ENCODE data around the gene HHATL.

HHATL gene

GRCh38 chr3:42735615-42736014, 33.0 kb upstream of the HHATL start:
- ChIA-PET CTCF (no interaction called here), POLR2A (no interaction called here)
- TF ChIP-seq BHLHE40 (IDR thresholded peaks at IDR 0.05; ENCODE audit: borderline replicate concordance): no peak
- no peak for DNase-seq (ENCODE audit: extremely low spot score)

GRCh38 chr3:42735019-42735418, 32.4 kb upstream of the HHATL start:
- CTCF ChIA-PET: no interaction called here
- no peak for DNase-seq (ENCODE audit: extremely low spot score)
- TF ChIP-seq BHLHE40 (IDR thresholded peaks at IDR 0.05; ENCODE audit: borderline replicate concordance) (no peak), FOXK2 (IDR thresholded peaks at IDR 0.05) (no peak), SP1 (IDR thresholded peaks at IDR 0.05) (no peak), NFRKB (IDR thresholded peaks at IDR 0.05) (no peak), SUZ12 (IDR thresholded peaks at IDR 0.05) (no peak), HDGF (IDR thresholded peaks at IDR 0.05; ENCODE audit: borderline replicate concordance) (no peak), ELF4 (IDR thresholded peaks at IDR 0.05) (no peak), ZNF384 (IDR thresholded peaks at IDR 0.05) (no peak), PKNOX1 (IDR thresholded peaks at IDR 0.05) (no peak), ARNT (IDR thresholded peaks at IDR 0.05) (no peak), TARDBP (IDR thresholded peaks at IDR 0.05) (no peak), FOXM1 (IDR thresholded peaks at IDR 0.05; ENCODE audit: borderline replicate concordance) (no peak), FOXA1 (IDR thresholded peaks at IDR 0.05) (no peak), LEF1 (IDR thresholded peaks at IDR 0.05; ENCODE audit: borderline replicate concordance) (no peak), CTBP1 (IDR thresholded peaks at IDR 0.05; ENCODE audit: borderline replicate concordance) (no peak)
- POLR2A ChIA-PET: no interaction called here

GRCh38 chr3:42734263-42734860, 31.8 kb upstream of the HHATL start:
- no peak for TF ChIP-seq FOXA1 (IDR thresholded peaks at IDR 0.05)
- TF ChIP-seq ARNT (IDR thresholded peaks at IDR 0.05): no peak
- no peak for TF ChIP-seq FOXM1 (IDR thresholded peaks at IDR 0.05; ENCODE audit: borderline replicate concordance)
- no peak for TF ChIP-seq SUZ12 (IDR thresholded peaks at IDR 0.05)
- TF ChIP-seq PKNOX1 (IDR thresholded peaks at IDR 0.05): no peak
- TF ChIP-seq L3MBTL2 (conservative IDR thresholded peaks at IDR 0.05): no peak
- TF ChIP-seq HDGF (IDR thresholded peaks at IDR 0.05; ENCODE audit: borderline replicate concordance): no peak
- no peak for TF ChIP-seq TARDBP (IDR thresholded peaks at IDR 0.05)
- no peak for TF ChIP-seq BHLHE40 (IDR thresholded peaks at IDR 0.05; ENCODE audit: borderline replicate concordance)
- no peak for TF ChIP-seq SP1 (IDR thresholded peaks at IDR 0.05)
- no peak for TF ChIP-seq LEF1 (IDR thresholded peaks at IDR 0.05; ENCODE audit: borderline replicate concordance)
- TF ChIP-seq FOXK2 (IDR thresholded peaks at IDR 0.05): no peak
- POLR2A ChIA-PET: no interaction called here
- no peak for DNase-seq (ENCODE audit: extremely low spot score)
- CTCF ChIA-PET: no interaction called here

- ChIA-PET POLR2A (no interaction called here), CTCF (no interaction called here)
- TF ChIP-seq LEF1 (IDR thresholded peaks at IDR 0.05; ENCODE audit: borderline replicate concordance) (no peak), L3MBTL2 (conservative IDR thresholded peaks at IDR 0.05) (no peak), SP1 (IDR thresholded peaks at IDR 0.05) (no peak), SUZ12 (IDR thresholded peaks at IDR 0.05) (no peak), PKNOX1 (IDR thresholded peaks at IDR 0.05) (no peak), BHLHE40 (IDR thresholded peaks at IDR 0.05; ENCODE audit: borderline replicate concordance) (no peak), FOXK2 (IDR thresholded peaks at IDR 0.05) (no peak)
- DNase-seq (ENCODE audit: extremely low spot score): no peak
Observed at GRCh38 chr3:42733501-42734262, 31.1 kb upstream of the HHATL start.

- ChIA-PET CTCF (interaction anchor here (0.7 kb wide), 1 partner anchor 13 kb away, joined by 3 read pairs; no protein-coding TSS in a partner anchor), POLR2A (no interaction called here)
- no peak for TF ChIP-seq FOXA1 (IDR thresholded peaks at IDR 0.05)
- no peak for TF ChIP-seq ZNF384 (IDR thresholded peaks at IDR 0.05)
- no peak for TF ChIP-seq TARDBP (IDR thresholded peaks at IDR 0.05)
- TF ChIP-seq HDGF (IDR thresholded peaks at IDR 0.05; ENCODE audit: borderline replicate concordance): no peak
- no peak for TF ChIP-seq LEF1 (IDR thresholded peaks at IDR 0.05; ENCODE audit: borderline replicate concordance)
- peak; percentile 36 for DNase-seq (ENCODE audit: extremely low spot score)
Observed at GRCh38 chr3:42732829-42733459, 30.3 kb upstream of the HHATL start.

- TF ChIP-seq FOXM1 (IDR thresholded peaks at IDR 0.05; ENCODE audit: borderline replicate concordance): no peak
- TF ChIP-seq FOXK2 (IDR thresholded peaks at IDR 0.05): no peak
- no peak for TF ChIP-seq PKNOX1 (IDR thresholded peaks at IDR 0.05)
- no peak for TF ChIP-seq NFRKB (IDR thresholded peaks at IDR 0.05)
- TF ChIP-seq ELF4 (IDR thresholded peaks at IDR 0.05): no peak
- no peak for TF ChIP-seq CTBP1 (IDR thresholded peaks at IDR 0.05; ENCODE audit: borderline replicate concordance)
- TF ChIP-seq FOXA1 (IDR thresholded peaks at IDR 0.05): no peak
- ChIA-PET CTCF (interaction anchor here (0.7 kb wide), 1 partner anchor 13 kb away, joined by 3 read pairs; no protein-coding TSS in a partner anchor), POLR2A (no interaction called here)
- no peak for DNase-seq (ENCODE audit: extremely low spot score)
Observed at GRCh38 chr3:42732196-42732828, 29.7 kb upstream of the HHATL start.
